HEK293 (cell line): Measurements from ENCODE around the gene ZYX.
A peak's percentile ranks its signal among the peaks of the same experiment; 100 is the strongest.

Experiments used
- CTCF ChIA-PET: fragments of 350-600 bp; formaldehyde crosslinking; extraction: SDS; loops from one replicate; lab custom pipeline; 2021; ENCODE audit warnings: antibody characterized with exemption; lab: Yijun Ruan, JAX
- POLR2A ChIA-PET: fragments of 300-600 bp; formaldehyde crosslinking; extraction: SDS; loops from one replicate; lab custom pipeline; 2020; ENCODE audit warnings: antibody characterized with exemption, inconsistent platforms; lab: Yijun Ruan, JAX
- H3K27ac ChIP-seq: fragments of 200-500 bp; sonication (Bioruptor generic); 2 replicates; pipeline ENCODE4 v1.5.1; 2014; ENCODE audit warnings: low read depth, low read length, control low read depth, inconsistent platforms; ENCODE audit errors: extremely low read depth
- H3K36me3 ChIP-seq, 2 experiments: fragments of 200-500 bp in 1 of 2; sonication (Bioruptor generic) in 1 of 2; 1 replicate in 1 of 2; 2 replicates in 1 of 2; pipeline ENCODE4 v1.5.1; 2014 to 2017; ENCODE audit warnings: inconsistent platforms in 2 of 2, low read length in 2 of 2; ENCODE audit not compliant: control insufficient read depth in 2 of 2, insufficient read depth in 1 of 2
- H3K4me1 ChIP-seq: fragments of 200-500 bp; sonication (Bioruptor generic); 2 replicates; pipeline ENCODE4 v1.5.1; 2014; ENCODE audit warnings: mild to moderate bottlenecking, low read length, inconsistent platforms; ENCODE audit not compliant: control insufficient read depth, insufficient read depth
- H3K4me3 ChIP-seq: 2 replicates; pipeline ENCODE4 v1.5.1; 2011; ENCODE audit warnings: low read depth, mild to moderate bottlenecking, control low read depth, low read length, moderate library complexity
- H3K9me3 ChIP-seq: fragments of 200-500 bp; sonication (Bioruptor generic); 2 replicates; pipeline ENCODE4 v1.5.1; 2014; ENCODE audit warnings: low read depth, low read length, inconsistent platforms; ENCODE audit not compliant: control insufficient read depth, insufficient read depth
- GLIS2 ChIP-seq: fragments of 450-650 bp; formaldehyde crosslinking; IDR thresholded peaks from 2 replicates; pipeline ENCODE4 v1.5.1; 2016; ENCODE audit warnings: missing biosample characterization, missing genetic modification characterization
- OSR2 ChIP-seq: fragments of 450-650 bp; formaldehyde crosslinking; IDR thresholded peaks from 2 replicates; pipeline ENCODE4 v1.5.1; 2016; ENCODE audit warnings: missing biosample characterization, missing genetic modification characterization
- SETDB1 ChIP-seq: IDR thresholded peaks from one replicate; pipeline ENCODE4 v1.6.1; 2017; ENCODE audit warnings: mild to moderate bottlenecking, low read length, moderate library complexity, mixed read lengths; ENCODE audit not compliant: insufficient read length
- YY1 ChIP-seq: fragments of 450-650 bp; formaldehyde crosslinking; IDR thresholded peaks from 2 replicates; pipeline ENCODE4 v1.5.1; 2018; ENCODE audit warnings: missing biosample characterization, missing genetic modification characterization
- ZBTB49 ChIP-seq: fragments of 450-650 bp; formaldehyde crosslinking; IDR thresholded peaks from 2 replicates; pipeline ENCODE4 v1.5.1; 2016; ENCODE audit warnings: missing biosample characterization, missing genetic modification characterization, low read depth
- ZBTB6 ChIP-seq: fragments of 450-650 bp; formaldehyde crosslinking; IDR thresholded peaks from 2 replicates; pipeline ENCODE4 v1.5.1; 2017; ENCODE audit warnings: missing biosample characterization, missing genetic modification characterization
- ZFP41 ChIP-seq: fragments of 450-650 bp; formaldehyde crosslinking; IDR thresholded peaks from 2 replicates; pipeline ENCODE4 v1.5.1; 2016; ENCODE audit warnings: missing biosample characterization, missing genetic modification characterization, borderline replicate concordance
- ZNF10 ChIP-seq: fragments of 450-650 bp; formaldehyde crosslinking; IDR thresholded peaks from 2 replicates; pipeline ENCODE4 v1.5.1; 2017; ENCODE audit warnings: missing biosample characterization, missing genetic modification characterization
- ZNF121 ChIP-seq: fragments of 450-650 bp; formaldehyde crosslinking; IDR thresholded peaks from 2 replicates; pipeline ENCODE4 v1.5.1; 2016; ENCODE audit warnings: missing biosample characterization, missing genetic modification characterization
- ZNF138 ChIP-seq: fragments of 450-650 bp; formaldehyde crosslinking; IDR thresholded peaks from 2 replicates; pipeline ENCODE4 v1.5.1; 2016; ENCODE audit warnings: missing biosample characterization, missing genetic modification characterization, borderline replicate concordance
- ZNF23 ChIP-seq: fragments of 450-650 bp; formaldehyde crosslinking; IDR thresholded peaks from 2 replicates; pipeline ENCODE4 v1.5.1; 2016; ENCODE audit warnings: missing biosample characterization, missing genetic modification characterization, borderline replicate concordance
- ZNF26 ChIP-seq: fragments of 450-650 bp; formaldehyde crosslinking; IDR thresholded peaks from 2 replicates; pipeline ENCODE4 v1.5.1; 2016; ENCODE audit warnings: missing biosample characterization, missing genetic modification characterization
- ZNF324 ChIP-seq: fragments of 450-650 bp; formaldehyde crosslinking; IDR thresholded peaks from 2 replicates; pipeline ENCODE4 v1.5.1; 2016; ENCODE audit warnings: missing biosample characterization, missing genetic modification characterization
- ZNF341 ChIP-seq: fragments of 450-650 bp; formaldehyde crosslinking; IDR thresholded peaks from 2 replicates; pipeline ENCODE4; 2016; ENCODE audit warnings: low read depth, missing biosample characterization, missing genetic modification characterization
- ZNF362 ChIP-seq: fragments of 450-650 bp; formaldehyde crosslinking; IDR thresholded peaks from 2 replicates; pipeline ENCODE4 v1.5.1; 2016; ENCODE audit warnings: missing biosample characterization, missing genetic modification characterization
- ZNF416 ChIP-seq: fragments of 450-650 bp; formaldehyde crosslinking; IDR thresholded peaks from 2 replicates; pipeline ENCODE4 v1.5.1; 2016; ENCODE audit warnings: missing biosample characterization, missing genetic modification characterization
- ZNF48 ChIP-seq: fragments of 450-650 bp; formaldehyde crosslinking; IDR thresholded peaks from 2 replicates; pipeline ENCODE4 v1.5.1; 2016; ENCODE audit warnings: missing biosample characterization, missing genetic modification characterization
- ZNF513 ChIP-seq: fragments of 450-650 bp; IDR thresholded peaks from 2 replicates; pipeline ENCODE4 v1.5.1; 2018; ENCODE audit warnings: missing biosample characterization, missing genetic modification characterization
- ZNF518A ChIP-seq: fragments of 450-650 bp; formaldehyde crosslinking; conservative IDR thresholded peaks from 2 replicates; pipeline ENCODE4 v1.5.1; 2016; ENCODE audit warnings: low read depth, missing biosample characterization, missing genetic modification characterization
- ZNF521 ChIP-seq: fragments of 450-650 bp; formaldehyde crosslinking; IDR thresholded peaks from 2 replicates; pipeline ENCODE4 v1.5.1; 2017; ENCODE audit warnings: missing biosample characterization, mild to moderate bottlenecking, missing genetic modification characterization
- ZNF530 ChIP-seq: fragments of 450-650 bp; formaldehyde crosslinking; IDR thresholded peaks from 2 replicates; pipeline ENCODE4 v1.5.1; 2016; ENCODE audit warnings: low read depth, missing biosample characterization, missing genetic modification characterization
- ZNF707 ChIP-seq: fragments of 450-650 bp; formaldehyde crosslinking; IDR thresholded peaks from 2 replicates; pipeline ENCODE4 v1.5.1; 2016; ENCODE audit warnings: missing biosample characterization, missing genetic modification characterization
- ZSCAN5A ChIP-seq: fragments of 450-650 bp; formaldehyde crosslinking; IDR thresholded peaks from 2 replicates; pipeline ENCODE4 v1.5.1; 2016; ENCODE audit warnings: missing biosample characterization, missing genetic modification characterization

Gene ZYX

GRCh38 chr7:143379611-143380259 is 1.4 kb upstream of the ZYX start:
- Histone ChIP-seq H3K36me3 (peaks cover 0 to 23% of the 10 kb centered on the region in 2 experiments; a peak in 1 of 3 replicates), H3K4me3 (peak overlapping the region; percentile 85; the same call in 1 of the 2 replicates), H3K4me1 (peaks cover 3% of the 10 kb centered on the region; the same call in 1 of the 2 replicates), H3K27ac (no peak overlapping the region; the same call in 1 of the 2 replicates), H3K9me3 (no peaks in the 10 kb centered on the region)
- POLR2A ChIA-PET: interaction anchor here (0.7 to 3.0 kb wide), 7 partner anchors 10 to 100 kb away, joined by 3 to 13 read pairs (median 5); partner anchors contain the start of genes CASP2 and EPHA1
- CTCF ChIA-PET: interaction anchor here (0.6 to 2.9 kb wide), 18 partner anchors 9 to 557 kb away, joined by 3 to 43 read pairs (median 6); partner anchors contain the start of gene FAM131B
- TF ChIP-seq ZNF362 (peak; percentile 90), GLIS2 (tag by site-specific recombination) (no peak), ZNF138 (tag by site-specific recombination) (no peak), ZBTB6 (no peak), ZNF121 (tag by site-specific recombination) (no peak), YY1 (tag by site-specific recombination) (no peak), ZNF513 (no peak), ZNF23 (tag by site-specific recombination) (no peak), ZNF324 (tag by site-specific recombination) (no peak), ZNF521 (tag by site-specific recombination) (no peak), ZNF341 (tag by site-specific recombination) (no peak), ZNF518A (no peak), ZNF416 (no peak), ZFP41 (no peak), SETDB1 (no peak), ZNF10 (tag by site-specific recombination) (0 out of 2 replicates have a peak, but pooled peaks have one; percentile 42), ZNF530 (tag by site-specific recombination) (no peak), ZNF26 (tag by site-specific recombination) (no peak), ZNF707 (tag by site-specific recombination) (no peak), ZSCAN5A (tag by site-specific recombination) (no peak), ZNF48 (tag by site-specific recombination) (no peak), OSR2 (tag by site-specific recombination) (no peak), ZBTB49 (tag by site-specific recombination) (no peak)
